K562 (cell line): ENCODE measurements around the gene ZSCAN22. TPM values are rescaled to one million over a fixed set of nuclear protein-coding genes. Genes with fewer than 3 reads are reported as not detected.
A peak's percentile ranks its signal among the peaks of the same experiment; 100 is the strongest.

ENCODE experiments used
- CEBPG ChIP-seq, 3 experiments: fragments of 200-800 bp in 1 of 3; sonication (Bioruptor generic) in 1 of 3; sonication (generic) in 1 of 3; formaldehyde crosslinking in 1 of 3; IDR thresholded peaks in 2 of 3; conservative IDR thresholded peaks in 1 of 3; 2 replicates each; pipeline versions ENCODE4 v1.6.1 to v1.8.0; 2016 to 2022; ENCODE audit warnings: missing compliant biosample characterization in 2 of 3, missing genetic modification characterization in 2 of 3, mild to moderate bottlenecking in 1 of 3, missing genetic modification reagents in 1 of 3
- FOXJ3 ChIP-seq: sonication (generic); formaldehyde crosslinking; IDR thresholded peaks from 2 replicates; pipeline ENCODE4 v1.4.0; 2020; ENCODE audit warnings: mild to moderate bottlenecking, missing genetic modification reagents
- KAT7 ChIP-seq: sonication (generic); formaldehyde crosslinking; IDR thresholded peaks from 2 replicates; pipeline ENCODE4 v1.8.0; 2022; ENCODE audit warnings: missing genetic modification reagents, mild to moderate bottlenecking, borderline replicate concordance
- KLF16 ChIP-seq: IDR thresholded peaks from 2 replicates; pipeline ENCODE4 v1.6.1; 2016; ENCODE audit warnings: antibody characterized with exemption
- NFXL1 ChIP-seq: fragments of 450-650 bp; formaldehyde crosslinking; IDR thresholded peaks from 2 replicates; pipeline ENCODE4 v1.4.0; 2021; ENCODE audit warnings: mild to moderate bottlenecking
- POLR2A ChIP-seq: fragments of 450-650 bp; conservative IDR thresholded peaks from 2 replicates; pipeline ENCODE4 v1.6.1; 2016
- SAFB2 ChIP-seq: fragments of 200-400 bp; formaldehyde crosslinking; IDR thresholded peaks from 2 replicates; pipeline ENCODE4 v1.6.1; 2018; ENCODE audit warnings: borderline replicate concordance, low read length, low read depth, moderate library complexity; ENCODE audit not compliant: severe bottlenecking
- TAF9B ChIP-seq: fragments of 450-650 bp; IDR thresholded peaks from 2 replicates; pipeline ENCODE4 v1.6.1; 2018; ENCODE audit warnings: mild to moderate bottlenecking; ENCODE audit not compliant: partially characterized antibody
- TBP ChIP-seq: optimal IDR thresholded peaks from 2 replicates; pipeline ENCODE3; 2011; ENCODE audit warnings: low read depth, low read length, improper control_type of control experiment
- TEAD2 ChIP-seq: fragments of 450-650 bp; IDR thresholded peaks from 2 replicates; pipeline ENCODE4 v1.6.1; 2016; ENCODE audit warnings: missing genetic modification characterization, control low read depth, missing compliant biosample characterization
- THRAP3 ChIP-seq: fragments of 450-650 bp; IDR thresholded peaks from 2 replicates; pipeline ENCODE4 v1.6.1; 2016; ENCODE audit warnings: mild to moderate bottlenecking, inconsistent platforms, borderline replicate concordance
- ZKSCAN3 ChIP-seq: fragments of 250-450 bp; sonication (Bioruptor Pico); IDR thresholded peaks from 2 replicates; pipeline ENCODE4 v1.4.0; 2020
- ZNF583 ChIP-seq: fragments of 250-450 bp; sonication (Bioruptor Pico); IDR thresholded peaks from 2 replicates; pipeline ENCODE4 v1.4.0; 2020
- ZNF644 ChIP-seq: fragments of 200-800 bp; sonication (Bioruptor generic); IDR thresholded peaks from 2 replicates; pipeline ENCODE4 v1.6.1; 2016; ENCODE audit warnings: low read depth, missing genetic modification characterization, missing compliant biosample characterization
- polyA plus RNA-seq, 8 experiments: library from polyadenylated mRNA; depleted of rRNA in 4 of 8; stranded (reverse) in 5 of 8; unstranded in 3 of 8; fragments of >200 nt; fragmentation: Nextera tagmentation in 2 of 8; fragmentation: Illumina TruSeq in 1 of 8; extraction: Ambion mirVana in 2 of 8; extraction: Trizol in 1 of 8; gene quantifications; 2 replicates each; pipeline versions ENCODE4 v1.2.1 to v1.2.3, GENCODE V29; 2011 to 2014; ENCODE audit warnings: inconsistent platforms in 1 of 8, missing spikeins in 1 of 8
- total RNA-seq, 7 experiments: library from RNA; depleted of rRNA in 6 of 7; stranded (reverse); fragments of >200 nt in 6 of 7; fragmentation: Illumina TruSeq in 2 of 7; extraction: Trizol in 2 of 7; gene quantifications; 2 replicates each; pipeline versions ENCODE4 v1.2.1 to v1.2.3, GENCODE V29; 2011 to 2021; ENCODE audit warnings: low replicate concordance in 1 of 7
- TF ChIP-seq, protein P1 (sequence below): fragments of 450-650 bp; formaldehyde crosslinking; IDR thresholded peaks from 2 replicates; pipeline ENCODE4 v1.4.0; 2020; ENCODE audit warnings: mild to moderate bottlenecking, moderate library complexity
- TF ChIP-seq, protein P2 (sequence below): fragments of 250-450 bp; sonication (Bioruptor Pico); IDR thresholded peaks from 2 replicates; pipeline ENCODE4 v1.4.0; 2020
- TF ChIP-seq, protein P3 (sequence below): IDR thresholded peaks from 2 replicates; pipeline ENCODE4 v1.6.1; 2012; ENCODE audit warnings: low read depth, low read length, improper control_type of control experiment, borderline replicate concordance
- TF ChIP-seq, protein P4 (sequence below): IDR thresholded peaks from 3 replicates; pipeline ENCODE4 v1.6.1; 2011; ENCODE audit warnings: borderline replicate concordance, mild to moderate bottlenecking; ENCODE audit not compliant: insufficient read length, insufficient read depth

ZSCAN22 gene
- total and polyA plus RNA-seq, 9 of the 15 experiments (the other 6 are each of a cell fraction or from before 2014, with no cell fraction given), result 0.98 to 5.3 (median 3.0) TPM

DNA sequence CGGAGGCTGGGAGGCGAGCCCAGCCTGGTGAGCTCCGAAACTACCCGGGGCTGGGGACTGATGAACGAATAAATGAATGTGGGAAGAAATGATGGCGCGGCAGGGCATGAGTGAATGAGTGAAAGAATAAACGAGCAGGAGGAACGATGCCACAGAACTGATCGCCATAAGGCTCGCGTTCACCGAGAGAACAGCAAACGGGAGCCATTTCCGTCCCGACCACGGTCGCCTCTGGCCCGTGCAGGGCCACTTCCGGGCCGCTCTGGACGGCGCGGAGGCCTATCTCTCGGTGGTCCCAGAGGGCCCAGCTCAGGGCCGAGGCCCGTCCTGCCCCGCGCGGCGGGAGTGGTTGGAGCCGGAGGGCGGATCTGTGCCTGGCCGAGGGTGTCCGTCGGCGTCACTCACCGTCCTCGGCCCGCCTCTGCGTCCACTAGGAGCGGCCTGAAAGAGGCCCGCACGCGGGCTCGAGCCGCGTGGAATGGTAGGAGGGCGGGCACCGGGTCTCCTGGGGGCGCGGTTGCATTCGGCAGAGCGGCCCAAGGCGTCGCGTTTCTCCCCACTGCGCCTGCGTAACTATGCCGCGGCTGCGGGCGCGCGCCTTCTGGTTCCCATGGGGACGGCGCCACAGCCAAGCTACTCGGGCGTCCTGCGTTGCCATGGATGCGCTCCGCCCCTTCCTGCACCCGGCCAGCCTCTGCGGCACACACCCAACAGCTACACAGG lies 35.6 kb downstream of the ZSCAN22 start, which contains the start of gene ZNF497 (continued):
- TF ChIP-seq, protein P1, sequence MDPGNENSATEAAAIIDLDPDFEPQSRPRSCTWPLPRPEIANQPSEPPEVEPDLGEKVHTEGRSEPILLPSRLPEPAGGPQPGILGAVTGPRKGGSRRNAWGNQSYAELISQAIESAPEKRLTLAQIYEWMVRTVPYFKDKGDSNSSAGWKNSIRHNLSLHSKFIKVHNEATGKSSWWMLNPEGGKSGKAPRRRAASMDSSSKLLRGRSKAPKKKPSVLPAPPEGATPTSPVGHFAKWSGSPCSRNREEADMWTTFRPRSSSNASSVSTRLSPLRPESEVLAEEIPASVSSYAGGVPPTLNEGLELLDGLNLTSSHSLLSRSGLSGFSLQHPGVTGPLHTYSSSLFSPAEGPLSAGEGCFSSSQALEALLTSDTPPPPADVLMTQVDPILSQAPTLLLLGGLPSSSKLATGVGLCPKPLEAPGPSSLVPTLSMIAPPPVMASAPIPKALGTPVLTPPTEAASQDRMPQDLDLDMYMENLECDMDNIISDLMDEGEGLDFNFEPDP (CRISPR knock-in tag), result no peak
- TF ChIP-seq POLR2A (peak; percentile 95), SAFB2 (no peak), ZNF644 (no peak), KAT7 (no peak), THRAP3 (no peak), ZNF583 (no peak), TEAD2 (tag) (no peak), TBP (peak; percentile 63), NFXL1 (CRISPR knock-in tag) (no peak), ZKSCAN3 (no peak), CEBPG (CRISPR knock-in tag; IDR thresholded peaks at IDR 0.05) (no peak), CEBPG (tag; conservative IDR thresholded peaks at IDR 0.05 in 1 of 2, IDR thresholded peaks at IDR 0.05 in 1 of 2) (no peak), FOXJ3 (peak; percentile 76; the same call in 1 of the 2 replicates), TAF9B (peak; percentile 92), KLF16 (no peak)
- TF ChIP-seq, protein P2, sequence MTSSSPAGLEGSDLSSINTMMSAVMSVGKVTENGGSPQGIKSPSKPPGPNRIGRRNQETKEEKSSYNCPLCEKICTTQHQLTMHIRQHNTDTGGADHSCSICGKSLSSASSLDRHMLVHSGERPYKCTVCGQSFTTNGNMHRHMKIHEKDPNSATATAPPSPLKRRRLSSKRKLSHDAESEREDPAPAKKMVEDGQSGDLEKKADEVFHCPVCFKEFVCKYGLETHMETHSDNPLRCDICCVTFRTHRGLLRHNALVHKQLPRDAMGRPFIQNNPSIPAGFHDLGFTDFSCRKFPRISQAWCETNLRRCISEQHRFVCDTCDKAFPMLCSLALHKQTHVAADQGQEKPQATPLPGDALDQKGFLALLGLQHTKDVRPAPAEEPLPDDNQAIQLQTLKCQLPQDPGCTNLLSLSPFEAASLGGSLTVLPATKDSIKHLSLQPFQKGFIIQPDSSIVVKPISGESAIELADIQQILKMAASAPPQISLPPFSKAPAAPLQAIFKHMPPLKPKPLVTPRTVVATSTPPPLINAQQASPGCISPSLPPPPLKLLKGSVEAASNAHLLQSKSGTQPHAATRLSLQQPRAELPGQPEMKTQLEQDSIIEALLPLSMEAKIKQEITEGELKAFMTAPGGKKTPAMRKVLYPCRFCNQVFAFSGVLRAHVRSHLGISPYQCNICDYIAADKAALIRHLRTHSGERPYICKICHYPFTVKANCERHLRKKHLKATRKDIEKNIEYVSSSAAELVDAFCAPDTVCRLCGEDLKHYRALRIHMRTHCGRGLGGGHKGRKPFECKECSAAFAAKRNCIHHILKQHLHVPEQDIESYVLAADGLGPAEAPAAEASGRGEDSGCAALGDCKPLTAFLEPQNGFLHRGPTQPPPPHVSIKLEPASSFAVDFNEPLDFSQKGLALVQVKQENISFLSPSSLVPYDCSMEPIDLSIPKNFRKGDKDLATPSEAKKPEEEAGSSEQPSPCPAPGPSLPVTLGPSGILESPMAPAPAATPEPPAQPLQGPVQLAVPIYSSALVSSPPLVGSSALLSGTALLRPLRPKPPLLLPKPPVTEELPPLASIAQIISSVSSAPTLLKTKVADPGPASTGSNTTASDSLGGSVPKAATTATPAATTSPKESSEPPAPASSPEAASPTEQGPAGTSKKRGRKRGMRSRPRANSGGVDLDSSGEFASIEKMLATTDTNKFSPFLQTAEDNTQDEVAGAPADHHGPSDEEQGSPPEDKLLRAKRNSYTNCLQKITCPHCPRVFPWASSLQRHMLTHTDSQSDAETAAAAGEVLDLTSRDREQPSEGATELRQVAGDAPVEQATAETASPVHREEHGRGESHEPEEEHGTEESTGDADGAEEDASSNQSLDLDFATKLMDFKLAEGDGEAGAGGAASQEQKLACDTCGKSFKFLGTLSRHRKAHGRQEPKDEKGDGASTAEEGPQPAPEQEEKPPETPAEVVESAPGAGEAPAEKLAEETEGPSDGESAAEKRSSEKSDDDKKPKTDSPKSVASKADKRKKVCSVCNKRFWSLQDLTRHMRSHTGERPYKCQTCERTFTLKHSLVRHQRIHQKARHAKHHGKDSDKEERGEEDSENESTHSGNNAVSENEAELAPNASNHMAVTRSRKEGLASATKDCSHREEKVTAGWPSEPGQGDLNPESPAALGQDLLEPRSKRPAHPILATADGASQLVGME, result no peak
- TF ChIP-seq, protein P3, sequence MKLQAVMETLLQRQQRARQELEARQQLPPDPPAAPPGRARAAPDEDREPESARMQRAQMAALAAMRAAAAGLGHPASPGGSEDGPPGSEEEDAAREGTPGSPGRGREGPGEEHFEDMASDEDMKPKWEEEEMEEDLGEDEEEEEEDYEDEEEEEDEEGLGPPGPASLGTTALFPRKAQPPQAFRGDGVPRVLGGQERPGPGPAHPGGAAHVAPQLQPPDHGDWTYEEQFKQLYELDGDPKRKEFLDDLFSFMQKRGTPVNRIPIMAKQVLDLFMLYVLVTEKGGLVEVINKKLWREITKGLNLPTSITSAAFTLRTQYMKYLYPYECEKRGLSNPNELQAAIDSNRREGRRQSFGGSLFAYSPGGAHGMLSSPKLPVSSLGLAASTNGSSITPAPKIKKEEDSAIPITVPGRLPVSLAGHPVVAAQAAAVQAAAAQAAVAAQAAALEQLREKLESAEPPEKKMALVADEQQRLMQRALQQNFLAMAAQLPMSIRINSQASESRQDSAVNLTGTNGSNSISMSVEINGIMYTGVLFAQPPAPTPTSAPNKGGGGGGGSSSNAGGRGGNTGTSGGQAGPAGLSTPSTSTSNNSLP, result no peak
- TF ChIP-seq, protein P4, sequence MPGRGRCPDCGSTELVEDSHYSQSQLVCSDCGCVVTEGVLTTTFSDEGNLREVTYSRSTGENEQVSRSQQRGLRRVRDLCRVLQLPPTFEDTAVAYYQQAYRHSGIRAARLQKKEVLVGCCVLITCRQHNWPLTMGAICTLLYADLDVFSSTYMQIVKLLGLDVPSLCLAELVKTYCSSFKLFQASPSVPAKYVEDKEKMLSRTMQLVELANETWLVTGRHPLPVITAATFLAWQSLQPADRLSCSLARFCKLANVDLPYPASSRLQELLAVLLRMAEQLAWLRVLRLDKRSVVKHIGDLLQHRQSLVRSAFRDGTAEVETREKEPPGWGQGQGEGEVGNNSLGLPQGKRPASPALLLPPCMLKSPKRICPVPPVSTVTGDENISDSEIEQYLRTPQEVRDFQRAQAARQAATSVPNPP, result no peak
